Mesenchymal stem cell (in vitro differentiated cells and primary cell): ENCODE results near the gene CCNG2.

Source experiments
- DNase-seq: peaks from one replicate; pipeline ENCODE4 v3.0.0-alpha.2; 2013
- H2AFZ ChIP-seq: one replicate; pipeline ENCODE4 v1.6.1; 2013; ENCODE audit warnings: low read depth, mild to moderate bottlenecking, control low read depth, inconsistent platforms, low read length, moderate library complexity
- H2AK5ac ChIP-seq: 2 replicates; pipeline ENCODE4 v1.6.1; 2013; ENCODE audit warnings: low read length, moderate library complexity, mild to moderate bottlenecking, inconsistent platforms; ENCODE audit not compliant: severe bottlenecking
- H2BK120ac ChIP-seq: one replicate; pipeline ENCODE4 v1.6.1; 2013; ENCODE audit warnings: low read depth, mild to moderate bottlenecking, inconsistent platforms, low read length, moderate library complexity
- H2BK12ac ChIP-seq, 2 experiments: one replicate each; pipeline ENCODE4 v1.6.1; 2013; ENCODE audit warnings: inconsistent platforms in 2 of 2, low read length in 2 of 2, mild to moderate bottlenecking in 2 of 2, moderate library complexity in 2 of 2, control low read depth in 1 of 2
- H2BK15ac ChIP-seq: one replicate; pipeline ENCODE4 v1.6.1; 2013; ENCODE audit warnings: mild to moderate bottlenecking, low read depth, inconsistent platforms; ENCODE audit not compliant: poor library complexity, severe bottlenecking
- H2BK5ac ChIP-seq: 2 replicates; pipeline ENCODE4 v1.6.1; 2013; ENCODE audit warnings: low read depth, mild to moderate bottlenecking, low read length, control low read depth, inconsistent platforms; ENCODE audit not compliant: poor library complexity, severe bottlenecking
- H3K14ac ChIP-seq, 2 experiments: one replicate each; pipeline ENCODE4 v1.6.1; 2013; ENCODE audit warnings: inconsistent platforms in 2 of 2, low read length in 2 of 2, control low read depth in 1 of 2, mild to moderate bottlenecking in 1 of 2, moderate library complexity in 1 of 2
- H3K18ac ChIP-seq, 2 experiments: one replicate each; pipeline ENCODE4 v1.6.1; 2013; ENCODE audit warnings: inconsistent platforms in 2 of 2, low read length in 2 of 2, control low read depth in 1 of 2, low read depth in 1 of 2, mild to moderate bottlenecking in 1 of 2
- H3K23ac ChIP-seq, 2 experiments: one replicate each; pipeline ENCODE4 v1.6.1; 2013; ENCODE audit warnings: inconsistent platforms in 2 of 2, low read length in 2 of 2, mild to moderate bottlenecking in 2 of 2, moderate library complexity in 2 of 2, control low read depth in 1 of 2
- H3K27ac ChIP-seq: 2 replicates; pipeline ENCODE4 v1.5.1; 2013; ENCODE audit warnings: mild to moderate bottlenecking, moderate library complexity, low read length, control low read depth, inconsistent platforms; ENCODE audit not compliant: poor library complexity, severe bottlenecking
- H3K27me3 ChIP-seq, 2 experiments: 2 replicates each; pipeline versions ENCODE4 v1.6.1 to v1.7.0; 2013; ENCODE audit warnings: low read length in 2 of 2, mild to moderate bottlenecking in 2 of 2, moderate library complexity in 2 of 2, control low read depth in 1 of 2, inconsistent platforms in 1 of 2; ENCODE audit not compliant: control insufficient read depth in 1 of 2, insufficient read depth in 1 of 2
- H3K36me3 ChIP-seq, 2 experiments: 2 replicates each; pipeline versions ENCODE4 v1.6.1 to v1.7.0; 2013; ENCODE audit warnings: low read length in 2 of 2, control low read depth in 1 of 2, inconsistent platforms in 1 of 2, low read depth in 1 of 2, mild to moderate bottlenecking in 1 of 2; ENCODE audit not compliant: insufficient read depth in 2 of 2, control insufficient read depth in 1 of 2
- H3K4ac ChIP-seq, 2 experiments: one replicate each; pipeline ENCODE4 v1.6.1; 2013; ENCODE audit warnings: inconsistent platforms in 2 of 2, low read length in 2 of 2, mild to moderate bottlenecking in 2 of 2, moderate library complexity in 2 of 2, control low read depth in 1 of 2, low read depth in 1 of 2
- H3K4me1 ChIP-seq: 2 replicates; pipeline ENCODE4 v1.6.1; 2013; ENCODE audit warnings: low read depth, low read length, control low read depth; ENCODE audit not compliant: control insufficient read depth, insufficient read depth
- H3K4me2 ChIP-seq: 2 replicates; pipeline ENCODE4 v1.6.1; 2013; ENCODE audit warnings: low read length, mild to moderate bottlenecking, inconsistent platforms; ENCODE audit not compliant: poor library complexity, severe bottlenecking
- H3K4me3 ChIP-seq, 2 experiments: 2 replicates each; pipeline versions ENCODE4 v1.5.1 to v1.7.0; 2013; ENCODE audit warnings: low read length in 2 of 2, mild to moderate bottlenecking in 2 of 2, control low read depth in 1 of 2, low read depth in 1 of 2; ENCODE audit not compliant: insufficient read depth in 1 of 2
- H3K79me1 ChIP-seq: replicated peaks from 2 replicates; pipeline ENCODE4 v1.6.1; 2013; ENCODE audit warnings: mild to moderate bottlenecking, control low read depth, low read length, inconsistent platforms; ENCODE audit not compliant: poor library complexity, severe bottlenecking
- H3K9ac ChIP-seq: 2 replicates; pipeline ENCODE4 v1.7.0; 2013; ENCODE audit warnings: mild to moderate bottlenecking, low read length, moderate library complexity
- H3K9me3 ChIP-seq: 2 replicates; pipeline ENCODE4 v1.7.0; 2013; ENCODE audit warnings: mild to moderate bottlenecking, low read length; ENCODE audit not compliant: control insufficient read depth
- H4K8ac ChIP-seq: one replicate; pipeline ENCODE4 v1.6.1; 2013; ENCODE audit warnings: inconsistent platforms, mild to moderate bottlenecking, low read length, moderate library complexity
- H4K91ac ChIP-seq: one replicate; pipeline ENCODE4 v1.6.1; 2013; ENCODE audit warnings: mild to moderate bottlenecking, low read length, inconsistent platforms
- whole genome bisulfite sequencing: methylation state at CpG from one replicate; pipeline ENCODE4 v1.1.7; 2013; ENCODE audit warnings: mixed read lengths; 5-methylcytosine and 5-hydroxymethylcytosine counted together

CCNG2 gene

GRCh38 chr4:77124576-77124975 lies 32.4 kb upstream of the CCNG2 start:
- Histone ChIP-seq H4K8ac (no peak overlapping the region), H3K4ac (no peak overlapping the region), H3K9me3 (no peaks in the 10 kb centered on the region), H3K9ac (no peak overlapping the region), H2BK15ac (no peak overlapping the region), H3K23ac (no peak overlapping the region), H3K79me1 (no peaks in the 10 kb centered on the region), H3K14ac (no peak overlapping the region), H3K4me3 (no peak overlapping the region), H2AFZ (no peak overlapping the region), H2BK12ac (no peak overlapping the region), H4K91ac (no peak overlapping the region), H2BK120ac (no peak overlapping the region), H3K4me1 (no peaks in the 10 kb centered on the region), H3K36me3 (no peaks in the 10 kb centered on the region), H2BK5ac (no peak overlapping the region), H3K18ac (no peak overlapping the region), H3K27me3 (peaks cover 0 to 35% of the 10 kb centered on the region in 2 experiments), H3K27ac (no peak overlapping the region), H3K4me2 (no peak overlapping the region), H2AK5ac (no peak overlapping the region)
- 75% methylated on average over 1 of the region's 3 CpGs for WGBS
- no peak for DNase-seq

- Histone ChIP-seq H3K9me3 (no peaks in the 10 kb centered on the region), H3K9ac (no peak overlapping the region), H2AFZ (no peak overlapping the region), H2BK5ac (no peak overlapping the region), H3K4me1 (no peaks in the 10 kb centered on the region), H3K79me1 (no peaks in the 10 kb centered on the region), H2BK15ac (no peak overlapping the region), H3K4me2 (no peak overlapping the region), H3K4me3 (no peak overlapping the region), H2BK12ac (no peak overlapping the region), H3K4ac (no peak overlapping the region), H3K23ac (no peak overlapping the region), H2AK5ac (no peak overlapping the region), H3K14ac (no peak overlapping the region), H2BK120ac (no peak overlapping the region), H4K91ac (no peak overlapping the region), H3K27me3 (peaks cover 0 to 31% of the 10 kb centered on the region in 2 experiments), H3K27ac (no peak overlapping the region), H4K8ac (no peak overlapping the region), H3K18ac (no peak overlapping the region), H3K36me3 (no peaks in the 10 kb centered on the region)
- 81% methylated on average over 8 of the region's 8 CpGs for WGBS
- DNase-seq: no peak
These were observed 31.0 kb upstream of the CCNG2 start for GRCh38 chr4:77125961-77126360.

- Histone ChIP-seq H3K4me1 (no peaks in the 10 kb centered on the region), H3K18ac (no peak overlapping the region), H2BK5ac (no peak overlapping the region), H4K8ac (no peak overlapping the region), H2BK120ac (no peak overlapping the region), H2BK12ac (no peak overlapping the region), H3K14ac (no peak overlapping the region), H3K9ac (no peak overlapping the region), H3K23ac (no peak overlapping the region), H3K27me3 (peaks cover 0 to 23% of the 10 kb centered on the region in 2 experiments), H3K79me1 (no peaks in the 10 kb centered on the region), H3K9me3 (no peaks in the 10 kb centered on the region), H2BK15ac (no peak overlapping the region), H4K91ac (no peak overlapping the region), H2AK5ac (no peak overlapping the region), H3K36me3 (no peaks in the 10 kb centered on the region), H2AFZ (no peak overlapping the region), H3K4me3 (no peak overlapping the region), H3K4me2 (no peak overlapping the region), H3K4ac (no peak overlapping the region), H3K27ac (no peak overlapping the region)
- WGBS: no CpG with 5 or more reads among the region's 2 CpGs
- DNase-seq: no peak
These were observed 30.2 kb upstream of the CCNG2 start for GRCh38 chr4:77126809-77127208.

- Histone ChIP-seq H2BK120ac (no peak overlapping the region), H3K23ac (no peak overlapping the region), H3K27ac (no peak overlapping the region), H3K14ac (no peak overlapping the region), H3K4me2 (no peak overlapping the region), H3K4ac (no peak overlapping the region), H3K27me3 (peaks cover 0 to 19% of the 10 kb centered on the region in 2 experiments), H2BK15ac (no peak overlapping the region), H2AK5ac (no peak overlapping the region), H3K4me3 (no peak overlapping the region), H2BK5ac (no peak overlapping the region), H2BK12ac (no peak overlapping the region), H3K18ac (no peak overlapping the region), H3K9me3 (no peaks in the 10 kb centered on the region), H3K9ac (no peak overlapping the region), H3K4me1 (no peaks in the 10 kb centered on the region), H4K8ac (no peak overlapping the region), H3K79me1 (no peaks in the 10 kb centered on the region), H4K91ac (no peak overlapping the region), H2AFZ (no peak overlapping the region), H3K36me3 (no peaks in the 10 kb centered on the region)
- no peak for DNase-seq
- WGBS: 84% methylated on average over 2 of the region's 2 CpGs
These were observed 29.8 kb upstream of the CCNG2 start for GRCh38 chr4:77127215-77127614.
